Cerebellar cortex (tissue), 1 donor: ENCODE measurements around the gene STARD9.
A peak's percentile ranks its signal among the peaks of the same experiment; 100 is the strongest.

Experiments used
- DNase-seq: peaks from one replicate; pipeline ENCODE4 v3.0.0-alpha.2; 2015; ENCODE audit warnings: low spot score

Gene STARD9

GRCh38 chr15:42694398-42694797, 119.0 kb downstream of the STARD9 start:
- DNase-seq, result no peak

DNA sequence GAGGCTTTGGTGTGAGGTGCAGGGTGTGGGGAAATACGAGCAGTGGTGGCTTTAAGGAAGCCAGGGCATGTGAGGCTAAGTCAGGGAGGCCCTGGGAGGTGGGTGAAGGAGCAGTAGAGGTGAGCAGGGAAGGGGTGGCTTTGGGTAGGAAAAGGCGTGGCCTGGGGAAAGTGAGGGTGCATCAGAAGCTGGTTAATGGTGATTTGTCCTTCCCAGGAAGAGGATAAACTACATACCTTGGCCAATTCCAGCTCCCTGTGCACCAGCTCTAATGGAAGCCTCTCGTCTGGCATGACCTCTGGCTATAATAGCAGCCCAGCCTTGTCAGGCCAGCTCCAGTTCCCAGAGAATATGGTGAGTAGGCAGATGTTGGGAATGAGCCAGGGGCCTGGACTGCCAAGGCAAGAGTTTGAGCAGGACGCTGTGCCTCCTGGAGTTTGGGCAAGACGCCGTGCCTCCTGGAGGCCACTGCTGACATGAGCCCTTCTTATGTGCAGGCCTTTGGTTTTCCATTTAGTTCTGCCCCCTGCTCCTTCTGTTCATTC, 120.2 kb downstream of the STARD9 start:
- DNase-seq, result no peak

DNA sequence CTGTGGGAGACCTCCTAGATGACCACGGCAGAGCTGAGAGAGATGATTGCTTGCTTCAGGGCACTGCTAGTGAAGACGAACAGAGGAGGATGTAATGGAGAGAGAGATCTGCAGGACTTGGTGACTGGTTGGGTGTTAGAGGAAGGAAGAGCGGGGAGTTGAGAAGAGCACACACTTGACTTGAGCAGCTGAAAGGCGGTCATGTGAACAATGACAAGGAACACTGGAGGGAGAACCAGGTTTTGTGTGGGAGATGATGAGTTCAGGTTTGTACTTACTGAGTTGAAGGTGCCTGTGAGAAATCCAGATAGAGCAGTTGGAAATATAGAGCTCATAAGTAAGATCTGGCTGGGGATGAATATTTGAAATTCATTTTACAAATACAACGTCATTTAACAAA, 121.2 kb downstream of the STARD9 start:
- DNase-seq, result no peak

DNA sequence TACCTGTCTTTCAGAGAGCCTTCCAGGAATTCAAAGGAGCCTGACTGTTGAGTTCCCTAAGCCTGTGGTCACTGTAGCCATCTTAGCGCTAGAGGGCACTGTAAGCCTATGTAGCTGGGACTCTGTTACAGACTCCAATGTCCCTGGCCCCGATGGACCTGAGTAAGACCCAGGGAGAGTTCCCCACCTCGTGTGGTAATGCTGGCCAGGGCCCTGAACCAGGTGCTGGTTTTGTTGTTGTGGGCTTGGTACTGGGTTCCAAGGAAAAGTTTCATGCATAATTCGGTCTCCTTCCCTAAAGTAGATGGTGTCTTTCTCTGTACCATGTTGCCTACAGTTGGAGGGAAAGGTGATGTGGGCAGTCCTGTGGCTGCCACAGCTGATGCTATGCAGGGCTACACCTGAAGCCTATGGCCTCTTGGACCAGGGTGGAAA, 129.1 kb downstream of the STARD9 start:
- DNase-seq, result peak; percentile 81

- DNase-seq, result no peak
Measured at GRCh38 chr15:42705336-42705735, 129.9 kb downstream of the STARD9 start.

- no peak for DNase-seq
Measured at GRCh38 chr15:42707068-42707467, 131.7 kb downstream of the STARD9 start.

- no peak for DNase-seq
Measured at GRCh38 chr15:42707873-42708544, 132.6 kb downstream of the STARD9 start.

DNA sequence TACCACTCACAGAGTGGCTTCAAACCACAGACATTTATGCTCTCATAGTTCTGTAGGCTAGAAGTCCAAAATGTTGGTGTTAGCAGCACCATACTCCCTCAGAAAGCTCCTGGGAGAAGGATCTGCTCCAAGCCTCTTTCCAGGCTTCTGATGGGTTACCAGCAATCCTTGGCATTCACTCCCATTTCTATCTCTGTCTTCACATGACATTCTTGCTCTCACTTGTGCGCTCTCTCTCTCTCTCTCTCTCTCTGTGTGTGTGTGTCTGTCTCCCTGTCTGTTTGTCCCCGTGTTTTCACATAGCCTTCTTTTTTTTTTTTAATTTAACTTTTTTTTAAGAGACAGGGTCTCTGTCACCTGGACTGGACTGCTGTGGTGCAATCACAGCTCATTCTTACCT, 135.3 kb downstream of the STARD9 start:
- DNase-seq, result no peak

GRCh38 chr15:42711746-42712145, 136.3 kb downstream of the STARD9 start:
- DNase-seq, result peak; percentile 48

- DNase-seq, result no peak
Measured at GRCh38 chr15:42712584-42712983, 137.2 kb downstream of the STARD9 start.

GRCh38 chr15:42716125-42716524, 140.7 kb downstream of the STARD9 start:
- DNase-seq, result no peak

DNA sequence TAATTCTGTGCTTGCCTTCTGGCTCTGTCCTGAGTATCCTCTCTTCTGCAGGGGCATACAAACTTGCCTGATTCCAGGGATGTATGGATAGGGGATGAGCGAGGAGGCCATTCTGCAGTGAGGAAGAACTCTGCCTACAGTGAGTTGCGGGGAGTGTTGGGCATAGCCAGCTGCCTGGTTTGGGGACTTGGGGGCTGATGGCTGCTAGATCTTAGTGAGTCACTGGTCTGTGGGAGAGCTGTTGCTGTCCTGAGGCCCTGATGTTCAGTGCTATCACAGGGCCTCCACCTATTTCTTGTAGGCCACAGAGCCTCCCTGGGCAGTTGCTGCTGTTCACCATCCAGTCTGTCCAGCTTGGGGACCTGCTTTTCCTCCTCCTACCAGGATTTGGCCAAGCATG, 141.2 kb downstream of the STARD9 start:
- no peak for DNase-seq

DNA sequence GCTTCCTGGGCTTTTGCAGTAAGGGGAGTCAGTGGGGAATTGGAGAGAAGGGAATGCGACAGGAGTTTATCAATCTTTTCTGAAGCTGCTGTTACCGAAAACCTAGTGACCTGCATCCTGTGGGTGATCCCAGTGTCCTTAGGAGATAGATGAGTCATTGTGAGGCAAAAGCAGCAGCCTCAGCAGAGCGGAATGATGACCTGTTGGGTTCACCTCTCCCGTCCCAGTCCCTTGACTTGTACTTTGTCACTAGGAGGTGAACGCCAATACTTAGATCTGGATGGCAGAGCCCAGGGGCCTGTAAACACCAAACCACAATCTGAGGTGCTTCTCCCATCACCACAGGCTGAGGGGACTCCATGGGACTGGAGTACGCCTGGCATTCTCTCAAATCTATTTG, 143.6 kb downstream of the STARD9 start:
- no peak for DNase-seq

GRCh38 chr15:42720071-42720470, 144.7 kb downstream of the STARD9 start:
- no peak for DNase-seq

DNA sequence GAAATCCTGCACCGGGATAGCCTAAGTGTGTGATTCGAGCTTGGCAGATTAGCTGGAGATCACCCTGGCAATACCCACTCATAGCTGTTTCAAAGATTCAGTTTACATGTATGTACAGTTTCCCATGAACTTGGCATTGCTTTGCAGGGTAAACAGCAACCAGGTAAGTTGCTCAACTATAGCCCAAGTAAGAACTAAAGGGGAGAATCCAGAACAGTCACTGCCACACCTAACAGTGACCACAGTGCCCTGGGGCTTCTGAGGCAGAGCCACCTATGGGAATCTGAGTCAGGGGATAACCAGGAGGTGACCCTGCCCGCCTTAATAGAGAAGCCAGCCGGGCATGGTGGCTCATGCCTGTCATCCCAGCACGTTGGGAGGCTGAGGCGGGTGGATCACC, 145.6 kb downstream of the STARD9 start:
- no peak for DNase-seq

DNA sequence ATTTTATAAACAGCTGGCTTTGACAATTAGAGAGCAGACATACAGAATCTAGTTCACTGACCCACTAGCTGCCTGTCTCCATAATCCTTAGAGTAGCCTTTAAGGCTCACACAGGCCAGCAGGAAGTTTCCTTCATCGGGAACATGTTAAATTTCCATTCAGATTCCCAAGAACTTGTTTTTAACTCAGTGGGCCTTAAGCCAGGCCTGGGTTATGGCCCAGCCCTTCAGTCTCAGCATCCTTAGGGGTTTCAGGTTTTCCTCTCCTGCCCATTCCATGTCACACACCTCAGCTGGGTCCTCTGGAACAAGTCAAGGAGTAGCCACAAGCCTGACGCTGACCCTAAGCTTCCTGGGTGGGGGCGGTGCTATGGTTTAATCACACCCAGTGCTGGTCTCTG, 146.5 kb downstream of the STARD9 start:
- DNase-seq, result no peak

DNA sequence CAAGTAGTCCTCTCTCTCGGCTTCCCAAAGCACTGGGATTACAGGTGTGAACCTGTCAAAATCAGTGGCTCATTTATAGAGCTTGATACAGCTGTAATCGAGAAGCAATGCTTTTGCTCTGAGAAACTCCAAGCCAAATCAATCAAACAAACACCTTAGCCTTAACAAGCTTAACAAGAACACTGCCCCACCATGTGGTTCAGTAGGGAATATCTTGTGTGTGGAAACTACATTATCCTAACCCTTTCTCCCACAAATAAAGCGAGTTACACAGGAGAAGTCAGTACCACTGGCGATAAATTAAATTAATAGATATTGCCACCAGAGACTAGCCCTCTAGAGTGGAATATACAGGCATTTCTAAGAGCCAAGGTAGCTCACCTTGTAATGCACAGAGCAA, 147.7 kb downstream of the STARD9 start:
- DNase-seq, result no peak

- DNase-seq, result no peak
Measured at GRCh38 chr15:42724276-42724675, 148.9 kb downstream of the STARD9 start.

GRCh38 chr15:42725331-42725903, 150.0 kb downstream of the STARD9 start:
- no peak for DNase-seq

DNA sequence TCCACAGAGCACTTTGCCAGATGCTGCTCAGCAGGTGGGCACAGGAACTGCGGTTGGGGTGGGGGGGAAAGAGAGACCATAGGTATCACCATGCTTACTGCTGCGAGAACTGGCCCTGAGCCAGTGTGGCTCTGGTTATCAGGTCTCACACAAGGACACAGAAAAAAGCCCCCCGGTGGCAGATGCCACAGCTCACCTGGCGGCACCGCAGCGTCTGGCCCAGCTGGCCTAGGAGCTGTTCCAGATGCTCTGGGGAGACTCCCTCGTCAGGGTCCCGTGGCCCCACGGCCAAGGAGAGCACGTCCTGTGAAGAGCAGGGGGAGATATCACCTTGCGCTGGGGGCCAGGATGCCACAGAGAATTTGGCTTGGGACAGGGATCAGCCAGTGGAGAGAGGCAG, 150.7 kb downstream of the STARD9 start:
- no peak for DNase-seq

GRCh38 chr15:42727750-42728381, 152.5 kb downstream of the STARD9 start:
- no peak for DNase-seq

DNA sequence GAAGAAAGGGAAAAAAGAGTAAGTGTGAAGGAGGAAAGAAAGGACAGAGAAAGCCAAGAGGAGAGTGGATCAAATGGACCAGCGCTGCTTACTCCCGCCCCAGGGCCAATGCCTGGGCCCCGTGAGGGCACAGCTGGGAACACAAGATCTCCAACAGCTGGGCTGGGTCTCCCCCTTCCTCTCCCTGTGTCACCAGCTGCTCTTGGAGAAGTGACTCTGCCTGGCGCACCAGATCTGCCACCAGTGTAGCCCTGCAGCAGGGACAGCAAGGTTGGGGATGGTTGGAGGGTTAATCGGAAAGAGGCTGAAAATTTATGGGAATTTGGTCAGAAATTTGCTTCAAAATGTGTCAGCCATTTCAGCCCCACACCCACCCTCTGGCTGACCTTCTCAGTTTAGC, 153.2 kb downstream of the STARD9 start:
- no peak for DNase-seq

DNA sequence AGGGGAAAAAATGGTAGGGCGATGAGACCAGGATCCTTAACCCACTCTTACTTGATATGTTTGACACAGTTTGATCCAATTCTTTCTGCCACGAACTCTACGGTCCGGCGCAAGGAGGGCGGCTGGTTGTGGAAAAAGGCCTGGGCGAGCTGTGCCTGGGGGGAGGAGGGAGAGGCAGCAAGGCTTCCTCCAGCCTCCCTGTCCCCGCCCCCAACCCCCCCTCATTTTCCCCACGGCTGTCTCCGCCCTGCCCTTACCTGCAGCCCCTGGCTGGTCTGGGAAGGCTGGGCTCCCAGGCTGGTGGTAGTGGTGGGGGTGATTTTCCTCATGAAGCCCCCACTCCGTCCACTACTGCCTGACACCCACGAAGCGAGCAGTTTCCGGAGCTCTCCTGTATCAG, 153.6 kb downstream of the STARD9 start:
- no peak for DNase-seq
